Pancreas (tissue), 10 donors: ENCODE data around the gene CDC27. TPM values are rescaled to one million over a fixed set of nuclear protein-coding genes. Genes with fewer than 3 reads are reported as not detected.
"Not testable (repeated sequence)": the region's sequence is repeated elsewhere in the genome, so short reads cannot be mapped to it uniquely, and the experiment has no call there.

ENCODE experiments used
- ATAC-seq, 4 donors: fragments of 200-7000 bp; cut with Tn5 transposase; one replicate each; pipeline versions ENCODE4 v1.8.0 to v1.9.1; 2020; ENCODE audit warnings: mild to moderate bottlenecking in 4 of 4, moderate library complexity in 4 of 4
- DNase-seq, 6 donors: peaks; one replicate each; pipeline ENCODE4 v3.0.0-alpha.2; 2020
- FAIRE-seq: peaks from 2 replicates; lab custom pipeline; 2012; peaks lifted over from hg19 to GRCh38; lab: Jason Lieb, UNC
- H3K27ac ChIP-seq, 4 donors: fragments of 200-600 bp; sonication (generic); 1 replicate in 3 of 4; 2 replicates in 1 of 4; pipeline versions ENCODE4 v1.5.0 to v1.8.0; 2020
- H3K27me3 ChIP-seq, 4 donors: fragments of 200-600 bp; one replicate each; pipeline ENCODE4 v1.8.0; 2021
- H3K36me3 ChIP-seq, 3 donors: fragments of 200-600 bp; sonication (generic) in 1 of 3; one replicate each; pipeline versions ENCODE4 v1.5.0 to v1.8.0; 2020 to 2021
- H3K4me1 ChIP-seq, 3 donors: fragments of 200-600 bp; one replicate each; pipeline ENCODE4 v1.8.0; 2021
- H3K4me3 ChIP-seq, 4 donors: fragments of 200-600 bp; sonication (generic) in 2 of 4; one replicate each; pipeline versions ENCODE4 v1.5.0 to v1.8.0; 2020 to 2021
- H3K9me3 ChIP-seq, 4 donors: fragments of 200-600 bp; one replicate each; pipeline ENCODE4 v1.8.0; 2021
- CTCF ChIP-seq, 4 donors: fragments of 200-600 bp; sonication (generic) in 3 of 4; IDR thresholded peaks; one replicate each; pipeline versions ENCODE4 v1.5.0 to v1.8.0; 2021; ENCODE audit warnings: antibody characterized with exemption in 4 of 4
- WGBS, 2 donors: extraction: QIAGEN DNeasy Blood & Tissue Kit; methylation state at CpG; one replicate each; pipeline ENCODE4 v1.1.7; 2013; 5-methylcytosine and 5-hydroxymethylcytosine counted together
- intact Hi-C, 3 donors: fragments of 100-400 bp; cut with DNase I; formaldehyde crosslinking; loops; one replicate each; pipeline versions ENCODE4 v1.11.1 to v1.14.2; 2022
- polyA plus RNA-seq, 2 donors: library from polyadenylated mRNA; stranded (reverse); fragments of 200-250 nt; gene quantifications; one replicate each; pipeline ENCODE4 v1.2.3, GENCODE V29; 2013
- total RNA-seq, 6 donors: library from RNA; stranded (reverse); fragmentation: NEBNext Ultra II Directional in 4 of 6; extraction: Animal tissue kit (Norgen Biotek cat#: 25700) in 4 of 6; gene quantifications; one replicate each; pipeline versions ENCODE4 v1.2.1 to v1.2.4, GENCODE V29; 2021 to 2023
- donor health status: healthy with polysubstance abuse.
- donor health status: DM: no; HTN: no; CAD: no; lungs with moderate emphysema.
- donor health status: DM: no; HTN: no; CAD: no.
- donor health status: control.
- donor health status: control.
- donor health status: Bipolar disorder and iron deficiency.
- donor health status: DM: yes; HTN: yes; CAD: no.
- donor health status: DM: no; HTN: no; CAD: no.
- donor health status: DM: no; HTN: no; CAD: no.
- donor health status: DM: yes; HTN: yes; CAD: no.

The CDC27 gene
- total and polyA plus RNA-seq, 8 donors: 6.5 to 42.7 (median 26.3) TPM

- Histone ChIP-seq H3K27ac (no peak overlapping the region), H3K9me3 (no peaks in the 10 kb centered on the region), H3K4me1 (peaks cover 0 to 17% (median 5%) of the 10 kb centered on the region in 3 donors), H3K36me3 (no peaks in the 10 kb centered on the region), H3K4me3 (no peak overlapping the region), H3K27me3 (no peaks in the 10 kb centered on the region)
- 78% methylated on average over 6 of the region's 6 CpGs for WGBS, 2 donors
- ATAC-seq: no peak
- no peak for DNase-seq
- no peak for TF ChIP-seq CTCF (IDR thresholded peaks at IDR 0.05)
- FAIRE-seq: no peak
- intact Hi-C loops: no loop called here
These were observed 32.1 kb upstream of the CDC27 start for GRCh38 chr17:47221154-47221553.

DNA sequence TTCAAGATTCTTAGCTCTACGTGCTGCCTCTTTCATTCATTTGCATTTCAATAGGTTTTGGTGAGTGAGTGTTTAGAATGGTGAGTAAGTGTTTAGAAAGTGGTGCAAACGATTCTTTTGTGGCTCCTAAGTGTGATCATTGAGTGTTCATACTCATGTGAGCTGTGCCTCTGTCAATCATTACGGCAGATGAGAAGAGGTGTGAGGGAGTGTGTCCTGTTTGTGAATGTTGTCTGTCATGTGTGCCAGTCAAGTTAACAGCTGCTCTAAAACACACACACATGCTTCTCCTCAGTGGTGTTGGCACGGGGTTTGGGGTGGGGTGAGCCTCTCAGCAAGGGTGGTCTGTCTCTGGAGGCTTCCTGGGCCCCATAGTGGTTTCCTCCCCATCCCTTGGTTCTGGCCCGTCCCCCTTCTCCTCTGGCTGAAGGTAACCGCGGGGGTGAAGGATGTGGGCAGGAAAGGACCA, 31.5 kb upstream of the CDC27 start:
- intact Hi-C loops: no loop called here
- Histone ChIP-seq H3K4me3 (no peak overlapping the region), H3K9me3 (no peaks in the 10 kb centered on the region), H3K27ac (no peak overlapping the region), H3K27me3 (no peaks in the 10 kb centered on the region), H3K4me1 (peaks cover 0 to 11% (median 2%) of the 10 kb centered on the region in 3 donors), H3K36me3 (no peaks in the 10 kb centered on the region)
- 70 to 74% methylated on average over 7 of the region's 7 CpGs for WGBS, 2 donors
- DNase-seq (no peak), FAIRE-seq (no peak), ATAC-seq (no peak)
- TF ChIP-seq CTCF (IDR thresholded peaks at IDR 0.05): no peak

DNA sequence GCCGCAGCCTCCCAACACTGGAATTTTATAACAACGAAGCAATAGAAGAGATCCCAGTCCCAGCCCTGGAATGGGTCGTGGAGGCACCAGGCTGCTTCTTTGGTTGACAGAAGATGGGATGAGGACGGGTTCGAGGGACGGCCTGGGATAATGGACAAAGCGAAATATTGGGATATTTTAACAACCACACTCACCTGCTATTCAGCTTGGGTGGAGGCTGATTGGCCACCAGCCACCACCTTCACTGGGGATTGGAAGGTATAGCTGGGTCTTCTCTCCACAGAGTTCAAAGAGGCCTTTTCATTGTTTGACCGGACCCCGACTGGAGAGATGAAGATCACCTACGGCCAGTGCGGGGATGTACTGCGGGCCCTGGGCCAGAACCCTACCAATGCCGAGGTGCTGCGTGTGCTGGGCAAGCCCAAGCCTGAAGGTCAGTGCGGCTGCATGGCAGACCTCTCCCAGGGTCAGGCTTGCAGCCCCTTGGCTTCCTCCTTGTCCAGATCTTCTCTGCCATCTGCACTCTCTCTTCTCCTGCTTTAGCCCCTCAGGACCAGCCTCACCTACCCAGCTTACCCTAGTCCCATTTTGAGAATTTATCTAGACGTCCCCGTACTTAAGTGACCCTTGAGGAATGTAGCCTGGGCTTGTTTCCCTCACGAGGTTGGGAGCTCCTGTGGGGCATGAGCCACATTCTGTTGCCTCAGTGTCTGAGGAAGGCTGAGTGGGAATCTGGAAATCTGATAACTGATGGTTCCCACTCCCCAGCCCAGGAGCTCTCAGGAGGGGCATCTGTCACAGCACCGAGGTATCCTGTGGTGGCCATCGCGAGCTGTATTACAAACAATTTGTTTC, 30.8 kb upstream of the CDC27 start:
- Histone ChIP-seq H3K36me3 (no peaks in the 10 kb centered on the region), H3K4me3 (no peak overlapping the region), H3K27ac (no peak overlapping the region), H3K9me3 (no peaks in the 10 kb centered on the region), H3K4me1 (peaks cover 0 to 4% (median 0%) of the 10 kb centered on the region in 3 donors), H3K27me3 (no peaks in the 10 kb centered on the region)
- no peak for ATAC-seq
- no peak for DNase-seq
- intact Hi-C loops: no loop called here
- 81 to 85% methylated on average over 21 of the region's 21 CpGs for WGBS, 2 donors
- FAIRE-seq: no peak
- no peak for TF ChIP-seq CTCF (IDR thresholded peaks at IDR 0.05)

DNA sequence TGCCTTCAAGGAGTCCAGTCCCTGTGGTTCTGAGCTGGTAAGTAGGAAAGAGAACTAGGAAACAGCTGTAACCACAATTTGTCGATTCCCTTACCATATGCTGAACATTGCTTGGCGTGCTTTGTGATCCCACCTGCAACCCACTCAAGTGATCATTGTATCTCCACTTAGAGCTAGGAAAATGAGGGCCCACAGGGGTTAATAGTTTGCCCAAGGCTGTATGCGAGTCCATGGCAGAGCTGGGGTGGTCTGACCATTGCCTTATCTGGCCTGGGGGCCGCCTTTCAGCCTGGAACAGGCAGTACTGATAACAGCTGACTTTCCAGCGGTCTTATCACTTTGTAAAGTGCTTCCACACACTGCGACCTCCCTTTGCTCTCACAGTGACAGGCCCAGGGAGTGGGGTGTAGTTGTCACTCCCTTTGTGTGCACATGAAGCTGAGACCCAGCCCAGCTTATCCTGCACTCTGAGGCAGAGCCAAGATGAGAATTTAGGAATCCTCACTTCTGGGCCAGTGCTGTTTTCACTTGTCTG, 29.9 kb upstream of the CDC27 start:
- intact Hi-C loops: no loop called here
- H3K4me3 ChIP-seq: no peak overlapping the region
- DNase-seq (no peak), ATAC-seq (no peak), FAIRE-seq (no peak)
- H3K27ac ChIP-seq: no peak overlapping the region
- no peaks in the 10 kb centered on the region for H3K9me3 ChIP-seq
- no peaks in the 10 kb centered on the region for H3K36me3 ChIP-seq
- 57 to 64% methylated on average over 6 of the region's 6 CpGs for WGBS, 2 donors
- H3K27me3 ChIP-seq: no peaks in the 10 kb centered on the region
- no peak for TF ChIP-seq CTCF (IDR thresholded peaks at IDR 0.05)
- H3K4me1 ChIP-seq: no peaks in the 10 kb centered on the region

- H3K9me3 ChIP-seq, ATAC-seq, H3K27ac ChIP-seq, DNase-seq, intact Hi-C loops, H3K27me3 ChIP-seq, H3K4me3 ChIP-seq, H3K36me3 ChIP-seq, H3K4me1 ChIP-seq, FAIRE-seq: not testable (repeated sequence)
- 67 to 82% methylated on average over 2 of the region's 2 CpGs for WGBS, 2 donors
These were observed 28.2 kb upstream of the CDC27 start for GRCh38 chr17:47217279-47217678.

- H3K27me3 ChIP-seq, intact Hi-C loops, H3K4me1 ChIP-seq, DNase-seq, H3K9me3 ChIP-seq, H3K36me3 ChIP-seq, H3K27ac ChIP-seq, FAIRE-seq, ATAC-seq, H3K4me3 ChIP-seq: not testable (repeated sequence)
- 78 to 87% methylated on average over 4 of the region's 4 CpGs for WGBS, 2 donors
These were observed 27.7 kb upstream of the CDC27 start for GRCh38 chr17:47216821-47217220.
